Heart left ventricle (tissue), 13 donors: ENCODE results near the gene CD2AP.
"Not testable (repeated sequence)": the region's sequence is repeated elsewhere in the genome, so short reads cannot be mapped to it uniquely, and the experiment has no call there.

Experiments
- CTCF ChIP-seq, 12 donors: fragments of 200-600 bp; sonication (generic) in 4 of 12; IDR thresholded peaks; one replicate each; pipeline versions ENCODE4 v1.5.0 to v1.8.0; 2018 to 2022; ENCODE audit warnings: antibody characterized with exemption in 12 of 12, mild to moderate bottlenecking in 5 of 12
- POLR2A ChIP-seq, 2 donors: fragments of 450-650 bp; IDR thresholded peaks; one replicate each; pipeline ENCODE4 v1.6.1; 2017; ENCODE audit warnings: antibody characterized with exemption in 2 of 2, mild to moderate bottlenecking in 2 of 2, moderate library complexity in 2 of 2
- donor health status: ischemic (EF 13 %, LVEDD 7.1; RV severe dilation, severe dysfunction).
- donor health status: DM: no; HTN: yes; CAD: no.
- donor health status: DM: no; HTN: no; CAD: no.
- donor health status: ischemic (EF 25% LVEDD 6.9; RV normal size, moderate dysfunction).
- donor health status: ischemic (EF 25% LVEDD 5.7; RV mildly dilated, moderate dysfunction).
- donor health status: ischemic (EF 35%, LVEDD 5.7; RV mildly dilated, moderate dysfunction).
- donor health status: nonischemic (EF 11% LVEDD 7.7; RV severe dilation, severe dysfunction).
- donor health status: DM: yes; HTN: yes; CAD: no.
- donor health status: PGD.
- donor health status: ischemic (EF 29% LVEDD 5.4; RV normal size, mild dysfunction).
- donor health status: nonischemic (EF 23%, LVEDD 6.1; RV moderate dilation, normal function).

- TF ChIP-seq POLR2A, CTCF (IDR thresholded peaks at IDR 0.05): not testable (repeated sequence)
Observed at GRCh38 chr6:47553243-47553642, 75.7 kb downstream of the CD2AP start.
